ENCODE results near the gene FLNB. TPM values are rescaled to one million over a fixed set of nuclear protein-coding genes. Genes with fewer than 3 reads are reported as not detected.

The FLNB gene
- total RNA-seq, 1 donor: 274 TPM

- H3K27ac ChIP-seq (ENCODE audit: low read depth, low read length): no peak overlapping the region
- DNase-seq (ENCODE audit: insufficient read length, low spot score, missing footprints): no peak
- H3K9me3 ChIP-seq (ENCODE audit: low read depth, low read length): no peaks in the 10 kb centered on the region
- H3K4me2 ChIP-seq (ENCODE audit: insufficient read depth, low read length): no peak overlapping the region
- H3K4me3 ChIP-seq (ENCODE audit: insufficient read depth, low read length): no peak overlapping the region
- H3K36me3 ChIP-seq (ENCODE audit: insufficient read depth, low read length): peaks cover 59% of the 10 kb centered on the region
- H2AFZ ChIP-seq (ENCODE audit: low read length): no peak overlapping the region
- peaks cover 3% of the 10 kb centered on the region for H3K4me1 ChIP-seq (ENCODE audit: insufficient read depth, low read length)
- H3K79me2 ChIP-seq (ENCODE audit: insufficient read depth, low read length): peaks cover 44% of the 10 kb centered on the region
- no peaks in the 10 kb centered on the region for H3K27me3 ChIP-seq (ENCODE audit: insufficient read depth, low read length)
- peaks cover 13% of the 10 kb centered on the region for H4K20me1 ChIP-seq (ENCODE audit: insufficient read depth, low read length)
- TF ChIP-seq, protein P1, sequence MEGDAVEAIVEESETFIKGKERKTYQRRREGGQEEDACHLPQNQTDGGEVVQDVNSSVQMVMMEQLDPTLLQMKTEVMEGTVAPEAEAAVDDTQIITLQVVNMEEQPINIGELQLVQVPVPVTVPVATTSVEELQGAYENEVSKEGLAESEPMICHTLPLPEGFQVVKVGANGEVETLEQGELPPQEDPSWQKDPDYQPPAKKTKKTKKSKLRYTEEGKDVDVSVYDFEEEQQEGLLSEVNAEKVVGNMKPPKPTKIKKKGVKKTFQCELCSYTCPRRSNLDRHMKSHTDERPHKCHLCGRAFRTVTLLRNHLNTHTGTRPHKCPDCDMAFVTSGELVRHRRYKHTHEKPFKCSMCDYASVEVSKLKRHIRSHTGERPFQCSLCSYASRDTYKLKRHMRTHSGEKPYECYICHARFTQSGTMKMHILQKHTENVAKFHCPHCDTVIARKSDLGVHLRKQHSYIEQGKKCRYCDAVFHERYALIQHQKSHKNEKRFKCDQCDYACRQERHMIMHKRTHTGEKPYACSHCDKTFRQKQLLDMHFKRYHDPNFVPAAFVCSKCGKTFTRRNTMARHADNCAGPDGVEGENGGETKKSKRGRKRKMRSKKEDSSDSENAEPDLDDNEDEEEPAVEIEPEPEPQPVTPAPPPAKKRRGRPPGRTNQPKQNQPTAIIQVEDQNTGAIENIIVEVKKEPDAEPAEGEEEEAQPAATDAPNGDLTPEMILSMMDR (IDR thresholded peaks at IDR 0.05; ENCODE audit: extremely low read depth, low read depth, low read length): no peak
Observed at GRCh38 chr3:58084166-58084565, 75.9 kb downstream of the FLNB start.

GRCh38 chr3:58084788-58085543 is 76.7 kb downstream of the FLNB start:
- Histone ChIP-seq H3K4me1 (ENCODE audit: insufficient read depth, low read length) (peaks cover 3% of the 10 kb centered on the region), H3K27me3 (ENCODE audit: insufficient read depth, low read length) (no peaks in the 10 kb centered on the region), H3K79me2 (ENCODE audit: insufficient read depth, low read length) (peaks cover 42% of the 10 kb centered on the region), H4K20me1 (ENCODE audit: insufficient read depth, low read length) (peaks cover 9% of the 10 kb centered on the region), H3K4me2 (ENCODE audit: insufficient read depth, low read length) (no peak overlapping the region), H3K27ac (ENCODE audit: low read depth, low read length) (no peak overlapping the region), H2AFZ (ENCODE audit: low read length) (no peak overlapping the region), H3K9me3 (ENCODE audit: low read depth, low read length) (no peaks in the 10 kb centered on the region), H3K4me3 (ENCODE audit: insufficient read depth, low read length) (no peak overlapping the region), H3K36me3 (ENCODE audit: insufficient read depth, low read length) (peaks cover 54% of the 10 kb centered on the region)
- TF ChIP-seq, protein P1 (IDR thresholded peaks at IDR 0.05; ENCODE audit: extremely low read depth, low read depth, low read length): no peak
- peak; percentile 29 for DNase-seq (ENCODE audit: insufficient read length, low spot score, missing footprints)

- Histone ChIP-seq H3K9me3 (ENCODE audit: low read depth, low read length) (no peaks in the 10 kb centered on the region), H4K20me1 (ENCODE audit: insufficient read depth, low read length) (peaks cover 5% of the 10 kb centered on the region), H3K27ac (ENCODE audit: low read depth, low read length) (no peak overlapping the region), H3K4me1 (ENCODE audit: insufficient read depth, low read length) (peaks cover 3% of the 10 kb centered on the region), H3K36me3 (ENCODE audit: insufficient read depth, low read length) (peaks cover 52% of the 10 kb centered on the region), H3K4me3 (ENCODE audit: insufficient read depth, low read length) (no peak overlapping the region), H3K27me3 (ENCODE audit: insufficient read depth, low read length) (no peaks in the 10 kb centered on the region), H3K79me2 (ENCODE audit: insufficient read depth, low read length) (peaks cover 41% of the 10 kb centered on the region), H3K4me2 (ENCODE audit: insufficient read depth, low read length) (no peak overlapping the region), H2AFZ (ENCODE audit: low read length) (no peak overlapping the region)
- TF ChIP-seq, protein P1 (IDR thresholded peaks at IDR 0.05; ENCODE audit: extremely low read depth, low read depth, low read length): no peak
- DNase-seq (ENCODE audit: insufficient read length, low spot score, missing footprints): peak; percentile 39
Observed at GRCh38 chr3:58085616-58086015, 77.4 kb downstream of the FLNB start.

DNA sequence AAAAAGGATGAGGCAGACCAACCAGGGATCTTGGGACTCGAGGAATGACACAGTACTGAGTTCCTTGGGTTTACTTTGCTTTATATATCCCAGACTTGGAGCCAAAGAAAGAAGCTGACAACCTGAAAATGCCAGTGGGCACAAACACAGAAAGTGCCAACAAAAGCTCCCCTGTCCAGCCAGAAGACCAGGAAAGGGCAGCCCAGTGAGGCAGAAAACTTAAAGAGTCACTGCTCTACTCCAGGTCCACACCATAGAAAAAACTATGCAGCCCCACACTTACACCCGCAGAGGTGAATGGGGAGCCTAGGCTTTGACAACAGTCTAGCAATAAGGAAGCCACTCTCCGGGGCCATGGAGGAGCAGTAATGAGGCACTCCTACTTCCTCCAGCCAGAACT is 80.3 kb downstream of the FLNB start:
- no peak for DNase-seq (ENCODE audit: insufficient read length, low spot score, missing footprints)
- Histone ChIP-seq H3K36me3 (ENCODE audit: insufficient read depth, low read length) (peaks cover 31% of the 10 kb centered on the region), H3K4me1 (ENCODE audit: insufficient read depth, low read length) (peaks cover 3% of the 10 kb centered on the region), H3K27ac (ENCODE audit: low read depth, low read length) (no peak overlapping the region), H3K79me2 (ENCODE audit: insufficient read depth, low read length) (peaks cover 48% of the 10 kb centered on the region), H3K9me3 (ENCODE audit: low read depth, low read length) (no peaks in the 10 kb centered on the region), H3K4me2 (ENCODE audit: insufficient read depth, low read length) (no peak overlapping the region), H4K20me1 (ENCODE audit: insufficient read depth, low read length) (peaks cover 15% of the 10 kb centered on the region), H2AFZ (ENCODE audit: low read length) (no peak overlapping the region), H3K27me3 (ENCODE audit: insufficient read depth, low read length) (no peaks in the 10 kb centered on the region), H3K4me3 (ENCODE audit: insufficient read depth, low read length) (no peak overlapping the region)
- TF ChIP-seq, protein P1 (IDR thresholded peaks at IDR 0.05; ENCODE audit: extremely low read depth, low read depth, low read length): no peak
